ENCODE results near the gene ERN1. TPM values are rescaled to one million over a fixed set of nuclear protein-coding genes. Genes with fewer than 3 reads are reported as not detected.

Gene ERN1
- polyA plus RNA-seq, 1 donor (not counting 4 experiments of a cell fraction or from before 2014, with no cell fraction given), result 7.1 TPM

- Histone ChIP-seq H2AFZ (ENCODE audit: control insufficient read depth, low read length) (no peak overlapping the region), H3K27me3 (ENCODE audit: control insufficient read depth, extremely low read depth, insufficient read depth, low read length) (no peaks in the 10 kb centered on the region), H3K9ac (ENCODE audit: control insufficient read depth, extremely low read depth, insufficient read depth, low read length) (peak overlapping the region; percentile 99), H3K27ac (ENCODE audit: control insufficient read depth, insufficient read depth, low read length) (peak overlapping the region; percentile 89), H4K20me1 (ENCODE audit: control insufficient read depth, extremely low read depth, insufficient read depth, low read length) (no peaks in the 10 kb centered on the region), H3K4me1 (ENCODE audit: control insufficient read depth, extremely low read depth, insufficient read depth, low read length) (peaks cover 11% of the 10 kb centered on the region), H3K4me2 (ENCODE audit: control insufficient read depth, extremely low read depth, insufficient read depth, low read depth, low read length) (peak overlapping the region; percentile 93), H3K4me3 (ENCODE audit: control insufficient read depth in 2 of 3, extremely low read depth in 1 of 3, insufficient read depth in 2 of 3, low read depth in 1 of 3, low read length in 3 of 3) (peak overlapping the region; percentile 62 to 93 (median 84)), H3K36me3 (ENCODE audit: control insufficient read depth in 2 of 2, extremely low read depth in 1 of 2, insufficient read depth in 2 of 2, low read length in 2 of 2) (peaks cover 18 to 22% of the 10 kb centered on the region in 2 experiments), H3K79me2 (ENCODE audit: control insufficient read depth, insufficient read depth, low read length) (peaks cover 2% of the 10 kb centered on the region), H3K9me3 (ENCODE audit: control insufficient read depth, low read depth, low read length) (no peaks in the 10 kb centered on the region), H3K9me1 (ENCODE audit: control insufficient read depth, extremely low read depth, insufficient read depth, low read length) (no peaks in the 10 kb centered on the region)
- TF ChIP-seq CTCF (optimal IDR thresholded peaks at IDR 0.05 in 1 of 3, IDR thresholded peaks at IDR 0.05 in 1 of 3, conservative IDR thresholded peaks at IDR 0.05 in 1 of 3; ENCODE audit: extremely low read depth in 1 of 3, insufficient read depth in 2 of 3, low read length in 3 of 3), result peak in 1 of 3 experiments; percentile 10
- TF ChIP-seq EZH2 (IDR thresholded peaks at IDR 0.05; ENCODE audit: low read length), result no peak
- DNase-seq (ENCODE audit: low read depth, low spot score) (no peak), FAIRE-seq (no peak)
- dilution Hi-C loops (cut with MboI; ENCODE audit: extremely low pct_ligation_motif_present, low sequenced_read_pairs), result no loop called here
Measured at GRCh38 chr17:64147110-64148016, 17.4 kb upstream of the ERN1 start.

- Histone ChIP-seq H4K20me1 (ENCODE audit: control insufficient read depth, extremely low read depth, insufficient read depth, low read length) (no peaks in the 10 kb centered on the region), H3K36me3 (ENCODE audit: control insufficient read depth in 2 of 2, extremely low read depth in 1 of 2, insufficient read depth in 2 of 2, low read length in 2 of 2) (peaks cover 14 to 20% of the 10 kb centered on the region in 2 experiments), H3K79me2 (ENCODE audit: control insufficient read depth, insufficient read depth, low read length) (peaks cover 2% of the 10 kb centered on the region), H3K4me2 (ENCODE audit: control insufficient read depth, extremely low read depth, insufficient read depth, low read depth, low read length) (peak overlapping the region; percentile 93), H3K4me3 (ENCODE audit: control insufficient read depth in 2 of 3, extremely low read depth in 1 of 3, insufficient read depth in 2 of 3, low read depth in 1 of 3, low read length in 3 of 3) (peak overlapping the region; percentile 62 to 93 (median 84)), H3K9me3 (ENCODE audit: control insufficient read depth, low read depth, low read length) (no peaks in the 10 kb centered on the region), H3K9ac (ENCODE audit: control insufficient read depth, extremely low read depth, insufficient read depth, low read length) (peak overlapping the region; percentile 99), H3K9me1 (ENCODE audit: control insufficient read depth, extremely low read depth, insufficient read depth, low read length) (no peaks in the 10 kb centered on the region), H3K4me1 (ENCODE audit: control insufficient read depth, extremely low read depth, insufficient read depth, low read length) (peaks cover 11% of the 10 kb centered on the region), H3K27ac (ENCODE audit: control insufficient read depth, insufficient read depth, low read length) (peak overlapping the region; percentile 89), H2AFZ (ENCODE audit: control insufficient read depth, low read length) (no peak overlapping the region), H3K27me3 (ENCODE audit: control insufficient read depth, extremely low read depth, insufficient read depth, low read length) (no peaks in the 10 kb centered on the region)
- TF ChIP-seq EZH2 (IDR thresholded peaks at IDR 0.05; ENCODE audit: low read length) (no peak), CTCF (optimal IDR thresholded peaks at IDR 0.05 in 1 of 3, IDR thresholded peaks at IDR 0.05 in 1 of 3, conservative IDR thresholded peaks at IDR 0.05 in 1 of 3; ENCODE audit: extremely low read depth in 1 of 3, insufficient read depth in 2 of 3, low read length in 3 of 3) (no peak)
- no peak for FAIRE-seq
- dilution Hi-C loops (cut with MboI; ENCODE audit: extremely low pct_ligation_motif_present, low sequenced_read_pairs), result no loop called here
- no peak for DNase-seq (ENCODE audit: low read depth, low spot score)
Measured at GRCh38 chr17:64146418-64147109, 16.6 kb upstream of the ERN1 start.
